OCI-LY7 (cell line): Measurements from ENCODE around the gene SLC23A1. TPM values are rescaled to one million over a fixed set of nuclear protein-coding genes. Genes with fewer than 3 reads are reported as not detected.

Experiments used
- Bru-seq: library from RNA; stranded (reverse); fragments of 400-500 nt; gene quantifications from one replicate; lab custom pipeline; 2021; lab: Mats Ljungman, UMichigan
- BruChase-seq, 2 experiments: library from RNA; stranded (reverse); fragments of 400-500 nt; gene quantifications; one replicate each; lab custom pipeline; 2021; lab: Mats Ljungman, UMichigan
- BruUV-seq: library from RNA; stranded (reverse); fragments of 400-500 nt; replicated peaks from 2 replicates; lab custom pipeline; 2021; lab: Mats Ljungman, UMichigan
- CTCF ChIA-PET: fragments of 300-600 bp; sonication (Branson Sonifier 250); formaldehyde crosslinking; loops from one replicate; lab custom pipeline; 2022; ENCODE audit warnings: antibody characterized with exemption; ENCODE audit not compliant: unreplicated experiment; lab: Charles Lee
- POLR2A ChIA-PET: fragments of 300-600 bp; sonication (Branson Sonifier 250); formaldehyde crosslinking; loops from one replicate; lab custom pipeline; 2022; ENCODE audit warnings: antibody characterized with exemption; lab: Charles Lee
- DNase-seq: peaks from one replicate; pipeline ENCODE4 v3.0.0-alpha.2; 2015; ENCODE audit warnings: low spot score
- H2AFZ ChIP-seq: fragments of 200-600 bp; sonication (generic), shearing (Covaris generic); 2 replicates; pipeline ENCODE4 v1.6.1; 2014; ENCODE audit warnings: mild to moderate bottlenecking, antibody characterized with exemption, low read length, moderate library complexity
- H3K27ac ChIP-seq: fragments of 200-600 bp; sonication (generic); 2 replicates; pipeline ENCODE4 v1.5.1; 2014; ENCODE audit warnings: mixed run types, low read depth, mild to moderate bottlenecking, moderate library complexity, low read length, inconsistent platforms; ENCODE audit not compliant: poor library complexity, severe bottlenecking
- H3K36me3 ChIP-seq: fragments of 200-600 bp; sonication (generic); 2 replicates; pipeline ENCODE4 v1.6.1; 2014; ENCODE audit warnings: mild to moderate bottlenecking, antibody characterized with exemption, low read length, moderate library complexity, mixed read lengths; ENCODE audit not compliant: insufficient read depth
- H3K4me1 ChIP-seq: fragments of 200-600 bp; sonication (generic); 2 replicates; pipeline ENCODE4 v1.5.1; 2014; ENCODE audit warnings: mild to moderate bottlenecking, low read length; ENCODE audit not compliant: insufficient read depth, poor library complexity, severe bottlenecking
- H3K4me2 ChIP-seq: fragments of 200-600 bp; sonication (generic); 2 replicates; pipeline ENCODE4 v1.6.1; 2014; ENCODE audit warnings: mild to moderate bottlenecking, low read length
- H3K4me3 ChIP-seq: fragments of 200-600 bp; sonication (generic); 2 replicates; pipeline ENCODE4 v1.5.1; 2014; ENCODE audit warnings: mild to moderate bottlenecking, low read depth, low read length; ENCODE audit not compliant: poor library complexity, severe bottlenecking
- H3K79me2 ChIP-seq: fragments of 200-600 bp; sonication (generic); 2 replicates; pipeline ENCODE4 v1.6.1; 2016; ENCODE audit warnings: low read depth, mild to moderate bottlenecking, low read length, moderate library complexity, mixed read lengths; ENCODE audit not compliant: insufficient read depth
- H3K9me2 ChIP-seq: fragments of 200-600 bp; sonication (generic); 2 replicates; pipeline ENCODE4 v1.6.1; 2016; ENCODE audit warnings: mild to moderate bottlenecking, low read length, mixed read lengths; ENCODE audit not compliant: insufficient read depth
- H3K9me3 ChIP-seq: fragments of 200-600 bp; sonication (generic); 2 replicates; pipeline ENCODE4 v1.6.1; 2014; ENCODE audit warnings: mild to moderate bottlenecking, mixed run types, low read length, mixed read lengths
- H4K20me1 ChIP-seq: fragments of 200-600 bp; sonication (generic); 2 replicates; pipeline ENCODE4 v1.6.1; 2014; ENCODE audit warnings: mild to moderate bottlenecking, antibody characterized with exemption, low read length, moderate library complexity, mixed read lengths; ENCODE audit not compliant: insufficient read depth
- EZH2phosphoT487 ChIP-seq: fragments of 200-600 bp; sonication (generic); IDR thresholded peaks from 2 replicates; pipeline ENCODE4 v1.6.1; 2018; ENCODE audit warnings: low read depth, borderline replicate concordance, mild to moderate bottlenecking, mixed run types, antibody characterized with exemption, low read length, moderate library complexity, mixed read lengths
- intact Hi-C: fragments of 100-400 bp; cut with micrococcal nuclease; formaldehyde crosslinking; loops from one replicate; pipeline ENCODE4 v1.10.0; 2022; ENCODE audit not compliant: unreplicated experiment
- long read RNA-seq: library from polyadenylated mRNA; stranded (forward); transcript quantifications from one replicate; pipeline ENCODE4 v2.0.0, GENCODE V29; 2022
- total RNA-seq, 2 experiments: library from RNA; depleted of rRNA in 1 of 2; stranded (reverse); fragments of >200 nt in 1 of 2; shearing (Covaris generic) in 1 of 2; gene quantifications; 2 replicates each; pipeline ENCODE4 v1.2.3, GENCODE V29; 2014 to 2022
- TF ChIP-seq, protein P1 (sequence below): fragments of 200-600 bp; sonication (generic); conservative IDR thresholded peaks from 2 replicates; pipeline ENCODE4 v1.5.1; 2014; ENCODE audit warnings: mild to moderate bottlenecking, antibody characterized with exemption, low read length, moderate library complexity, mixed read lengths

The SLC23A1 gene
- total RNA-seq (2014; rRNA removed; shearing (Covaris generic)) (14.6 and 20.3 TPM in 2 replicates), total RNA-seq (2022) (63.1 and 67.9 TPM in 2 replicates), Bru-seq, nascent RNA (percentile 82 among the genes with signal in this experiment), BruChase-seq, experiment 1, labeled RNA remaining after a 6-hour chase (percentile 88 among the genes with signal in this experiment), BruChase-seq, experiment 2, labeled RNA remaining after a 2-hour chase (percentile 81 among the genes with signal in this experiment)
- long read RNA-seq, partial matches to known transcripts = 5 of 23 reads
- long read RNA-seq, other reads (novel, unspliced or antisense) = 18 of 23 reads

DNA sequence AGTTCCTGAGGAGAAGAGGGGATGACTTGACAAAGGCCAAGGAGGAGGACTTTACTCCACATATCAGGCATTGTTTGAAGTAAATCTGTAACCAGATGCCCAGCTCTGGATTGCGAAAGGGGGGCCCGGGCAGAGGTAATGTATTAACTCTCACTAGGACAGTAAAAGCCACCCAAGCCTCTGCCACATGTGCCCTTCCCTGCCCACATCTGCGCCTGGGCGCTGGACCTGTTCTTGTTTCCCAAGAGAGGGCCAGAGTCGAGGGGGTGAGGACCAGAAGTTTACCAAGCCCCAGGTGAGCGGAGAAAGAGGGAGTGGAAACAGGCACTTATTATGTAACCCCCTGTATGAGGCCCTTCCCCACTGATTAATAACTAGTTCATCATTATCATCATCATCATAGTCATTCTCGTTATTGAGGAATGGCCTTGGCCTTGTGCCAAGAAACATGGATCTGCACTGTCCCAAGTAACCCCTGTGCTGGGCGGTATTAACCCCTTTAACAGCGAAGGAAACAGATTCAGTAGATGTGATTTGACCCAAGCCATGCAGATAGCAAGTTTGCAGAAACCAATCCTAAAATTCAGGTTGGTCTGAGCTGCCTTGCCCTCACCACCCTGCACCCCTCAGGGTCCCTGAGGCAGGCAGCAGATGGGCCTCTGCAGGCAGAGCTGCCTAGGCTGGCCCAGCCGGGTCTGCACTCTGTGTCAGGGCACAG lies at the start of gene SLC23A1:
Gene SLC23A1, minus strand, starts transcription at position 23 of the 718 bp plus-strand sequence. CDS start 44 bp downstream, outside the sequence.
- peaks cover 35% of the 10 kb centered on the region for H3K79me2 ChIP-seq
- H3K4me1 ChIP-seq = peaks cover 62% of the 10 kb centered on the region
- H2AFZ ChIP-seq = no peak within 1 kb of the TSS
- no peaks in the 10 kb centered on the region for H3K9me3 ChIP-seq
- H3K9me2 ChIP-seq = no peaks in the 10 kb centered on the region
- no peak for TF ChIP-seq EZH2phosphoT487
- TF ChIP-seq, protein P1, sequence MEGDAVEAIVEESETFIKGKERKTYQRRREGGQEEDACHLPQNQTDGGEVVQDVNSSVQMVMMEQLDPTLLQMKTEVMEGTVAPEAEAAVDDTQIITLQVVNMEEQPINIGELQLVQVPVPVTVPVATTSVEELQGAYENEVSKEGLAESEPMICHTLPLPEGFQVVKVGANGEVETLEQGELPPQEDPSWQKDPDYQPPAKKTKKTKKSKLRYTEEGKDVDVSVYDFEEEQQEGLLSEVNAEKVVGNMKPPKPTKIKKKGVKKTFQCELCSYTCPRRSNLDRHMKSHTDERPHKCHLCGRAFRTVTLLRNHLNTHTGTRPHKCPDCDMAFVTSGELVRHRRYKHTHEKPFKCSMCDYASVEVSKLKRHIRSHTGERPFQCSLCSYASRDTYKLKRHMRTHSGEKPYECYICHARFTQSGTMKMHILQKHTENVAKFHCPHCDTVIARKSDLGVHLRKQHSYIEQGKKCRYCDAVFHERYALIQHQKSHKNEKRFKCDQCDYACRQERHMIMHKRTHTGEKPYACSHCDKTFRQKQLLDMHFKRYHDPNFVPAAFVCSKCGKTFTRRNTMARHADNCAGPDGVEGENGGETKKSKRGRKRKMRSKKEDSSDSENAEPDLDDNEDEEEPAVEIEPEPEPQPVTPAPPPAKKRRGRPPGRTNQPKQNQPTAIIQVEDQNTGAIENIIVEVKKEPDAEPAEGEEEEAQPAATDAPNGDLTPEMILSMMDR = no peak
- H3K27ac ChIP-seq = peak within 1 kb of the TSS; percentile 90
- H3K36me3 ChIP-seq = peaks cover 50% of the 10 kb centered on the region
- H3K4me2 ChIP-seq = peak within 1 kb of the TSS; percentile 99
- no TSS peak for BruUV-seq
- DNase-seq = peak; percentile 44
- intact Hi-C loops = loop anchor here (1.0 kb wide), 1 partner anchor 9 kb away; no protein-coding TSS in a partner anchor
- peaks cover 7% of the 10 kb centered on the region; the same call in 1 of the 2 replicates for H4K20me1 ChIP-seq
- POLR2A ChIA-PET = interaction anchor here (1.0 to 1.5 kb wide), 2 partner anchors 8 to 107 kb away, joined by 3 read pairs; no protein-coding TSS in a partner anchor
- CTCF ChIA-PET = no interaction called here
- peak within 1 kb of the TSS; percentile 79 for H3K4me3 ChIP-seq

DNA sequence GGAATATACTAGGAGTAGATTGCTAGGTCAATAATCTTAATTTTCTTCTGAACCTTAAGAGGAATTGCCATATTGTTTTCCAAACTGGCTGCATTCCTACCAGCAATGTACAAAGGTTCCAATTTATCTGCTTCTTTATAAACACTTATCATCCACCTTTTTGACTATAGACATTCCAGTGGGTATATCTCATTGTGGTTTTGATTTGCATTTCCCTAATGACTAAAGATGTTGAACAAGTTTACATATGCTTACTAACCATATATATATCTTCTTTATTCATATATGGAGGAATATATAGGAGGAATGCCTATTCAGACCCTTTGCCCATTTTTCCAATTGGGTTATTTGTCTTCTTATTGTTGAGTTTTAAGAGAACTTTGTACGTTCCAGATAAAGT lies 48.6 kb upstream of the SLC23A1 start:
- BruUV-seq = no TSS peak
- H3K4me1 ChIP-seq = no peaks in the 10 kb centered on the region
- no peaks in the 10 kb centered on the region for H3K79me2 ChIP-seq
- CTCF ChIA-PET = no interaction called here
- H3K36me3 ChIP-seq = no peaks in the 10 kb centered on the region
- no peaks in the 10 kb centered on the region for H3K9me3 ChIP-seq
- H3K4me3 ChIP-seq = no peak overlapping the region
- POLR2A ChIA-PET = interaction anchor here (0.8 kb wide), 1 partner anchor 11 kb away, joined by 3 read pairs; no protein-coding TSS in a partner anchor
- no peak overlapping the region for H2AFZ ChIP-seq
- H3K4me2 ChIP-seq = no peak overlapping the region
- TF ChIP-seq, protein P1 = no peak
- TF ChIP-seq EZH2phosphoT487 = no peak
- H3K27ac ChIP-seq = no peak overlapping the region
- intact Hi-C loops = no loop called here
- H3K9me2 ChIP-seq = no peaks in the 10 kb centered on the region
- DNase-seq = no peak
- H4K20me1 ChIP-seq = no peaks in the 10 kb centered on the region
